Measurements from ENCODE around the gene MRPS25.

DNA sequence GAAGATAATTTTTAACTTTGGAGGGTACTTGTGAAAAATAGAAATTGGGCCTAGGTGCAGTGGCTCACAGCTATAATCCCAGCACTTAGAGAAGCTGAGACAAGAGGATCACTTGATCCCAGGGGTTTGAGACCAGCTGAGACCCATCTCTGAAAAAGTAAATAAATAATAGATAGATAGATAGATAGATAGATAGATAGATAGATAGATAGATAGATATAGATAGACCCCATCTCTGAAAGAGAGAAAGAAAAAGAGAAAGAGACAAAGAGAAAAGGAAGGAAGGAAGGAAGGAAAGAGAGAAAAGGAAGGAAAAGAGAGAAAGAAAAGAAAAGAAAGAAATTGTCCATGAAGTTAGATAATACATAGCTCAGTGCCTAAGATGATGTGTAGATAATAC, 35.5 kb downstream of the MRPS25 start:
- no peak for TF ChIP-seq EP300 (IDR thresholded peaks at IDR 0.05)
- no peak for TF ChIP-seq POLR2A (IDR thresholded peaks at IDR 0.05)
